Activated naive CD4-positive, alpha-beta T cell treated with anti-CD3 and anti-CD28 coated beads, Interleukin-2, amount 10 ng/mL, durations not matched to agents 7 days and 5 days (primary cell): ENCODE results near the gene TUBA8.
"Not testable (repeated sequence)": the region's sequence is repeated elsewhere in the genome, so short reads cannot be mapped to it uniquely, and the experiment has no call there.

ENCODE experiments used
- CTCF ChIA-PET: fragments of 350-600 bp; sonication (Branson Sonifier 250); formaldehyde crosslinking; loops from one replicate; lab custom pipeline; 2021; ENCODE audit warnings: antibody characterized with exemption; lab: Charles Lee
- DNase-seq: peaks from one replicate; pipeline ENCODE4 v3.0.0-alpha.2; 2020
- H3K27ac Mint-ChIP-seq: one replicate; pipeline ENCODE4 v1.8.0; 2021; ENCODE audit warnings: mild to moderate bottlenecking, moderate library complexity, mixed read lengths
- H3K27me3 Mint-ChIP-seq: one replicate; pipeline ENCODE4 v1.8.0; 2021; ENCODE audit warnings: mild to moderate bottlenecking, mixed read lengths
- H3K36me3 Mint-ChIP-seq: one replicate; pipeline ENCODE4 v1.8.0; 2021; ENCODE audit warnings: mixed read lengths
- H3K4me1 Mint-ChIP-seq: one replicate; pipeline ENCODE4 v1.8.0; 2021; ENCODE audit warnings: mixed read lengths
- H3K4me3 Mint-ChIP-seq: one replicate; pipeline ENCODE4 v1.8.0; 2021; ENCODE audit warnings: mild to moderate bottlenecking, moderate library complexity, mixed read lengths
- H3K9me3 Mint-ChIP-seq: one replicate; pipeline ENCODE4 v1.8.0; 2021; ENCODE audit warnings: mixed read lengths

Gene TUBA8

DNA sequence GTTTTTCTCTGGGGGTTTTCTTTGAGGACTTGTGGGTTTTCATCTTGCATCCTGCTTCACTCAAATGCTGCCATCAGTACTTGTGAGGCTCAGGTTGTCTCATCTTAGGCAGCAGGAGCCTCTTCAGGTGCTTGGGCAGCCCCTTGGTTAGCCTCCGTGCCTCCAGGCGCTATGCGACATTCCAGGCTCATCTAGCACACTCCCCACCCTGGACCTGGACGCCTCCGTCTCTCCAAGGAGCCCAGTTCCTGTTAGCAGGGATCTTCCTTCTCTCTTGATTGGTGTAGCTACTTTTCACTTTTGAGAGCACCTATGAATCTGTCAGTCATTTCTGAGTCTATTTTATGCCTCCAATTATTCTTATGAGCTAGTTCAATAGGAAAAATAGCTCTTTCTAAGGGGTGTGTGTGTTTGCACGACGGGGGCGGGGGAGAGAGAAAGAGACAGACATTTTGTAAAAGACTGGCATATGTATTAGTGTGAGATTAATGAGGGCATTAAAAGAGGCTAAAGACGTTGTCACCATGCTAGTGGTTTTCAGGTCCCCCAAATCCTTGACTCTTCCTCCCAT, 7.8 kb downstream of the TUBA8 start:
- Mint-ChIP-seq H3K27me3 (peaks cover 26% of the 10 kb centered on the region), H3K36me3 (no peaks in the 10 kb centered on the region), H3K4me3 (no peak overlapping the region), H3K9me3 (no peaks in the 10 kb centered on the region), H3K4me1 (peaks cover 27% of the 10 kb centered on the region), H3K27ac (no peak overlapping the region)
- DNase-seq, result no peak
- CTCF ChIA-PET, result no interaction called here

DNA sequence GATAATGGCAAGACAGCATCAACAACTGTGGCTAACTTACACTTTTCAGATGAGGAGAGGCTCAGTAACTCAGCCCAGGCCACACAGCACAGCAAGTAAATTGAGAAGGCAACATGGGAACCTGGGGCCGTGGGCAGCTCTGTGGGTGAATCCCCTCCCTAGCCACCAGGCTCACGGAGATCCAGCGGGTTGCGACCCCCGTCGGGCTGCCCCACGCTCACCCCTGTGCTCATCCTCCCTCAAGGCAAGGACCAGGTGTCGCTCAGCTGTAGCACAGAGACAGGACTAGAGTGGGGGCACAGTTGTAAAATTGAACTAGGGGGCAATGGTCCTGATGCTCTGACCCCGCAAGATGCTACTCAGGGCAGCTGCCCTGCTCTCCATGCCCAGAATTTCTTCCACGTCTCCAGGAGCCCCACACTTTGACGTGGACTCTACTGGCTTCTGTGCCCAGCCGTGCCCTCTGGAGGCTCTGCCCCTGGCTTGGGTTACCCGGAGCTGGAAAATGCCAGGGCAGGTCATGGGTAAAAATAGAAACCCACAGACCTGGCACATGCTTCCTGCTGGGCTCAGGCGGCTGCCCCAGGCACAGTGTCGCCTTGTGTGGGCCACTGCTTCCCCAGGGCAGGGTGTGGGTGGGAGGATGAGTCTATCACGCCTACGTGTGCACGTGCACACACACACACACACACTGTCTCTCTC, 9.0 kb downstream of the TUBA8 start:
- Mint-ChIP-seq H3K27ac (no peak overlapping the region), H3K4me3 (no peak overlapping the region), H3K4me1 (peaks cover 17% of the 10 kb centered on the region), H3K36me3 (no peaks in the 10 kb centered on the region), H3K9me3 (no peaks in the 10 kb centered on the region), H3K27me3 (peaks cover 14% of the 10 kb centered on the region)
- DNase-seq, result no peak
- CTCF ChIA-PET, result no interaction called here

DNA sequence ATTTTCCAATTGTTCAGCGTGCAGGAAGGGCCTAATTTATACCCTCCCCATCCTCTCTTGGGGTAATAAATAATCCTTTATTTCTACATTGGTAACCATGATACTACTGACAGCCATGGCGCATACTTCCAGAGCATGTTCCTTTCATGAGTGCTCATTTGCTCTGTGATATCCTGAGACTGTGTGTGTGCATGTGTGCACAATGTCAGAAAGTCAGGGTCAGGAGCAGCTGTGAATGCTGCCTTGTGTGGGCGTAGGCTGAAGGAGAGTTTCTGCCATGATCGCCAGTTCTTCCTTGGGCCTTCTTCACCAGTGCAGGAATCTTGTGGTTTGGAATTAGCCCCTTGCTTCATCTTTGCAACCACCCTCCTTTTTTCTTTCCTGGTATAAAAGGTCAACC, 10.2 kb downstream of the TUBA8 start:
- CTCF ChIA-PET, result no interaction called here
- no peak overlapping the region for H3K27ac Mint-ChIP-seq
- peaks cover 6% of the 10 kb centered on the region for H3K27me3 Mint-ChIP-seq
- no peaks in the 10 kb centered on the region for H3K36me3 Mint-ChIP-seq
- no peak for DNase-seq
- peaks cover 15% of the 10 kb centered on the region for H3K4me1 Mint-ChIP-seq
- no peaks in the 10 kb centered on the region for H3K9me3 Mint-ChIP-seq
- no peak overlapping the region for H3K4me3 Mint-ChIP-seq

DNA sequence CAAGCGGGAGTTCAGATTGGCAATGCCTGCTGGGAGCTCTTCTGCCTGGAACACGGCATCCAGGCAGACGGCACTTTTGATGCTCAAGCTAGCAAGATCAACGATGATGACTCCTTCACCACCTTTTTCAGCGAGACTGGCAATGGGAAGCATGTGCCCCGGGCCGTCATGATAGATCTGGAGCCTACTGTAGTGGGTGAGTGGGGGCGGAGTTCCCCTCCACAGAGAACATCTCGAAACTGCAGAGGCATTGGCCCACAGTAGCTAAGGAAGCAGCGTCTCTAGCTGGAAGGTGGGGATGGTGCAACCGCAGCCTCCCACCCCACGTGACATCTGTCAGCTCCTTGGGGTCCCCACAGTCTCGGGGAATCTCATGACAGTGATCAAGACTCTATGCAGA, 10.9 kb downstream of the TUBA8 start:
- CTCF ChIA-PET, result no interaction called here
- DNase-seq, result no peak
- H3K4me3 Mint-ChIP-seq, result no peak overlapping the region
- H3K9me3 Mint-ChIP-seq, result no peaks in the 10 kb centered on the region
- no peaks in the 10 kb centered on the region for H3K36me3 Mint-ChIP-seq
- H3K4me1 Mint-ChIP-seq, result peaks cover 15% of the 10 kb centered on the region
- no peak overlapping the region for H3K27ac Mint-ChIP-seq
- peaks cover 3% of the 10 kb centered on the region for H3K27me3 Mint-ChIP-seq

DNA sequence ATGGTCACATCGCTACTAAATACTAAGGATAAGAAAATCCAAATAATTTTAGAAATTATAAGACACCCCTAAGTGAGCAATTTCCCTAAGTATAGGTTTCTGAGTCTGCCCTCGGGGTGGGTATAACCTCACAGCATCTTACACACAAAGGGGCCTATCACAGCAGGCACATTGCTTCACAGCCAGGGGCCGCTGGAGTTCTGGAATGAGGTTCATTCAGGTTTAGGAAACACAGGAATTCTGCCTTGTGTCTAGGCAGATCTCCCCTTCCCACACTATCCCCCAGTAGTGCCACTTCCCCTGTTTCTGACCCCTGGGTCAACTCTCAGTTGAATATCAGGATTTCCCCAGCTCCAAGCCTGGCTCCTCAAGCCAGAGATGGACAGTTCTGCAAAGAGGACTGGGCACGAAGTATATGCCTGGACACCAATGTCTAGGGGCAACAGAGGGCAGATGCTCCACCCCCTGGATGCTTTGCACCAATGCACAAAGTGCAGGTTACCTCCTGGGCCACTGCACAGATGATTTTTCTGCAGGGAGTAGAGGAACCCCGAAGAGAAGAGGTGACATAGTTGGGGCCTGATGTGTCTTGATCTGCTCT, 11.4 kb downstream of the TUBA8 start:
- no peaks in the 10 kb centered on the region for H3K9me3 Mint-ChIP-seq
- CTCF ChIA-PET, result no interaction called here
- peaks cover 15% of the 10 kb centered on the region for H3K4me1 Mint-ChIP-seq
- H3K27ac Mint-ChIP-seq, result no peak overlapping the region
- no peaks in the 10 kb centered on the region for H3K36me3 Mint-ChIP-seq
- no peak for DNase-seq
- peaks cover 3% of the 10 kb centered on the region for H3K27me3 Mint-ChIP-seq
- H3K4me3 Mint-ChIP-seq, result no peak overlapping the region

DNA sequence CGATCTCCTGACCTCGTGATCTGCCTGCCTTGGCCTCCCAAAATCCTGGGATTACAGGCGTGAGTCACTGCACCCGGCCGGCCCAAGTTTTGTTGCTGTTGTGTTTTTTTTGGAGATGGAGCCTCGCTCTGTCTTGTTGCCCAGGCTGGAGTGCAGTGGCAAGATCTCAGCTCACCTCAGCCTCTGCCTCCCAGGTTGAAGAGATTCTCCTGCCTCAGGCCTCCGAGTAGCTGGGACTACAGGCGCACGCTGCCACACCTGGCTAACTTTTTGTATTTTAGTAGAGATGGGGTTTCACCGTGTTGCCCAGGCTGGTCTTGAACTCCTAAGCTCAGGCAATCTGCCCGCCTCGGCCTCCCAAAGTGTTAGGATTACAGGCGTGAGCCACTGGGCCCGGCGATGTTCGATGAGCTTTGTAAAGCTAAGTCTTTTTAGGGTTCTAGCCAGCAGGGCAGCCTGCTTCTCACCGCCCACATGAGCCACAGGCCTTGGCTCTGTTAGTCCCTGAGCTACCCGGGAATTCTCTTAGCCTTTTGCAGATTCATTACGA, 12.9 kb downstream of the TUBA8 start:
- DNase-seq, H3K27ac Mint-ChIP-seq, H3K4me3 Mint-ChIP-seq, H3K9me3 Mint-ChIP-seq, H3K27me3 Mint-ChIP-seq, H3K36me3 Mint-ChIP-seq: not testable (repeated sequence)
- CTCF ChIA-PET, result interaction anchor here (0.6 kb wide), 1 partner anchor 31 kb away, joined by 3 read pairs; no protein-coding TSS in a partner anchor
- H3K4me1 Mint-ChIP-seq, result peaks cover 15% of the 10 kb centered on the region

DNA sequence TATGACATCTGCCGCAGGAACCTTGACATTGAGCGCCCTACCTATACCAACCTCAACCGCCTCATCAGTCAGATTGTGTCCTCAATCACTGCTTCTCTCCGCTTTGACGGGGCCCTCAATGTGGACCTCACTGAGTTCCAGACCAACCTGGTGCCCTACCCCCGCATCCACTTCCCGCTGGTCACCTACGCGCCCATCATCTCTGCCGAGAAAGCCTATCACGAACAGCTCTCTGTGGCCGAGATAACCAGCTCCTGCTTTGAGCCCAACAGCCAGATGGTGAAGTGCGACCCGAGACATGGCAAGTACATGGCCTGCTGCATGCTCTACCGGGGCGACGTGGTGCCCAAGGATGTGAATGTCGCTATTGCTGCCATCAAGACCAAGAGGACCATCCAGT, 16.0 kb downstream of the TUBA8 start:
- Mint-ChIP-seq H3K9me3 (no peaks in the 10 kb centered on the region), H3K27me3 (no peaks in the 10 kb centered on the region), H3K4me1 (no peaks in the 10 kb centered on the region), H3K4me3 (no peak overlapping the region), H3K27ac (no peak overlapping the region), H3K36me3 (no peaks in the 10 kb centered on the region)
- DNase-seq, result no peak
- CTCF ChIA-PET, result no interaction called here

DNA sequence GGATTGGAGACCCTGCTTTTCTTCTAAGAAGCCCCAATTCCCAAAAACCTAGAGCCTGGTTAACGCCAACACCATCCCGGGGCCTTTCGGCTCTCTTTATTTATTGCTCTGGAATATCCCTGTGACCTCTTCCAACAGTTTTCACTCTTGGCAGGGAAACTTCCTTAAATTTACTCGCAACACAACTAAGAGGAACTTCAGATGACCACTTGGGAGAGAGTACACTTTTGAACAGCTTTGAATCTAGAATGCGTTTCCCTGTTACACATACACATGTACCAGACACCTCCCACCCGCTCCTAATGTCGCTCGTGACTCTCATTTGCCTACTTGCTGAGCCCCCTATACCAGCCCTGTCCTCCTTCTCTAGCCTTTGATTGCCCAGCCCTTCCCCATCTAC, 19.4 kb downstream of the TUBA8 start:
- H3K36me3 Mint-ChIP-seq, result no peaks in the 10 kb centered on the region
- no peak overlapping the region for H3K4me3 Mint-ChIP-seq
- H3K9me3 Mint-ChIP-seq, result no peaks in the 10 kb centered on the region
- DNase-seq, result no peak
- no peak overlapping the region for H3K27ac Mint-ChIP-seq
- no peaks in the 10 kb centered on the region for H3K27me3 Mint-ChIP-seq
- CTCF ChIA-PET, result no interaction called here
- H3K4me1 Mint-ChIP-seq, result no peaks in the 10 kb centered on the region

DNA sequence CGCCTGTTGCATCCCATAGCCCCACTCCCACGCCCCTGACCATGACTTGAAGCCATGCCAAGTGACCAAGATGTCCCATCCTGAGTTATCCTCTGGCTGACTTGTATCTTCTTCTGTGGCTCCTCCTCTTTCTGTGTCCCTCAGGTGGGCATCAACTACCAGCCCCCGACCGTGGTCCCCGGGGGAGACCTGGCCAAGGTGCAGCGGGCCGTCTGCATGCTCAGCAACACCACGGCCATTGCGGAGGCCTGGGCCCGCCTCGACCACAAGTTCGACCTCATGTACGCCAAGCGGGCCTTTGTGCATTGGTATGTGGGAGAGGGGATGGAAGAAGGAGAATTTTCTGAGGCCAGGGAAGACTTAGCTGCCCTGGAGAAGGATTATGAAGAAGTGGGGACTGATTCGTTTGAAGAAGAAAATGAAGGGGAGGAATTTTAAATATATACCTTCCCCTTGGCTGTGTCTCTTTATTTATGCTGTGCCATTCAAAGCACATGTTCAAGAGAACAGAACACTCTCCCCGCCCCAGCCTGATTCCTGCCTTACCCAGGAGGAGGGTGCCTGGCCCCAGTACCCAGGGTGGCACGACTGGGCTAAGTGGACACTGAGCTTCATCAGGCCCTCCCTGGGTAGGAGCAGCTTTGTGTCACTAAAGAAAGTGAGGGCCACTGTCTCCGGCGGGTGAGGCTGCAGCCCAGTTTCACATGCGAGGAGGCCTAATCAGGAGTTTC, 20.3 kb downstream of the TUBA8 start:
- Mint-ChIP-seq H3K27ac (no peak overlapping the region), H3K4me1 (no peaks in the 10 kb centered on the region), H3K36me3 (no peaks in the 10 kb centered on the region), H3K27me3 (no peaks in the 10 kb centered on the region), H3K9me3 (no peaks in the 10 kb centered on the region), H3K4me3 (no peak overlapping the region)
- no peak for DNase-seq
- CTCF ChIA-PET, result no interaction called here

DNA sequence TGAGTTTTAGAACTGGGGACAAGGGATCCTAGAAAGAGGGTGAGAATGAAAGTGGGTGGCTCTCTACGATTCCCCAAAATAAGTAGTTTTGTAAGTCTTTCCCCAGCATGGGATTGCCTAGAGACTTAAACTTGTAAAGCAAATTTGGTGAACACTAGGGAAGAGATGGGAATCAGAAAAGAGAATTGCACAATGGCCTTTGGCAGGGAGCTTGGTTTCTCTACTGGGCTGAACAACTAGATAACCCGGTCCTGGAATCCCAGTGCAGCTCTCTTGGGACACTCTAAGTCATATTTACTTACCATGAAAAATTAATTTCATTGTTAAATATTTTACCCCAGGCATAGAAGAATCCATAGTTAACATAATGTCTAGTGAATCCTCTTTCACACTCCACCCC, 22.8 kb downstream of the TUBA8 start:
- CTCF ChIA-PET, result no interaction called here
- no peaks in the 10 kb centered on the region for H3K9me3 Mint-ChIP-seq
- no peaks in the 10 kb centered on the region for H3K4me1 Mint-ChIP-seq
- H3K27ac Mint-ChIP-seq, result no peak overlapping the region
- no peaks in the 10 kb centered on the region for H3K27me3 Mint-ChIP-seq
- H3K4me3 Mint-ChIP-seq, result no peak overlapping the region
- no peaks in the 10 kb centered on the region for H3K36me3 Mint-ChIP-seq
- no peak for DNase-seq

DNA sequence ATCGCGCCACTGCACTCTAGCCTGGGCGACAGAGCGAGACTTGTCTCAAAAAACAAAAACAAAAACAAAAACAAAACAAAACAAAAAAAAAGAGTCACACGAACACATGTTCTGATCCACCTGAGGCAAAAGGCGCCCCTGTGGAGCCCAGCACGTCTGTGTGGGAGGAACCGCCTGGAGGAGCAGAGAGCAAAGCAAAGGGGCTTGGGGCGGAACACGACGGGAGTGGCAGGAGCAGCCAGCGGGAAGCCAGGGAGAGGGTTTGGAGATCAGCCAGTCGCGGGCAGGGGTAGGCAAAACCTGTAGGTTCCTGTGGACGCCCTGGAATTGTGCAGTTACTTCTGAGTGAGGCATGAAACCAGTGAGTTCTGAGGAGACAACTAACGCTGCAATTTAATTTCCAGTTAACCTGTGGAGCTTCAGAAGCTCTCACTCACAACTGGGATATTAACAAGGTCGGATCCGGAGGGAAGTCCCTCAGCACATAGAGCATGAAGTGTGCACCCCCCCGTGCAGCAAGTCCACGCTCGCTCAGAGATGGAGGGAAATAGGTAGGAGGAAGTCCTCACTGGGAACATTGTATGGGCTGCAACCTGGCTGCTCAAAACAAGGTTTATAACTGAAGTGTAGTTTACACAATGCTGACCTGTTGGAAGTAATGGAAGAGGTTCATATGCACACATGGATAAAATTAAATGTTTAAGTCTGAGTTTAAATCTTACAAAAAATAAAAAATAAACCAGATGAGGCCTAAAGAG, 26.1 kb downstream of the TUBA8 start:
- Mint-ChIP-seq H3K9me3 (peaks cover 3% of the 10 kb centered on the region), H3K27ac (no peak overlapping the region), H3K4me1 (no peaks in the 10 kb centered on the region), H3K36me3 (peaks cover 3% of the 10 kb centered on the region), H3K27me3 (no peaks in the 10 kb centered on the region), H3K4me3 (no peak overlapping the region)
- no peak for DNase-seq
- CTCF ChIA-PET, result no interaction called here

DNA sequence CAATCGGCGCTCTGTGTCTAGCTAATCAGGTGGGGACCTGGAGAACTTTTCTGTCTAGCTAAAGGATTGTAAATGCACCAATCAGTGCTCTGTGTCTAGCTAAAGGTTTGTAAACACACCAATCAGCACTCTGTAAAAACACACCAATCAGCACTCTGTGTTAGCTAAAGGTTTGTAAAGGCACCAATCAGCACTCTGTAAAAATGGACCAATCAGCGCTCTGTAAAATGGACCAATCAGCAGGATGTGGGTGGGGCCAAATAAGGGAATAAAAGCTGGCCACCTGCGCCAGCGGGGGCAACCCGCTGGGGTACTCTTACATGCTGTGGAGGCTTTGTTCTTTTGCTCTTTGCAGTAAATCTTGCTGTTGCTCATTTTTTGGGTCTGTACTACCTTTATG, 30.4 kb downstream of the TUBA8 start:
- H3K27me3 Mint-ChIP-seq, H3K4me3 Mint-ChIP-seq, H3K36me3 Mint-ChIP-seq, DNase-seq, H3K27ac Mint-ChIP-seq, CTCF ChIA-PET, H3K4me1 Mint-ChIP-seq, H3K9me3 Mint-ChIP-seq: not testable (repeated sequence)

DNA sequence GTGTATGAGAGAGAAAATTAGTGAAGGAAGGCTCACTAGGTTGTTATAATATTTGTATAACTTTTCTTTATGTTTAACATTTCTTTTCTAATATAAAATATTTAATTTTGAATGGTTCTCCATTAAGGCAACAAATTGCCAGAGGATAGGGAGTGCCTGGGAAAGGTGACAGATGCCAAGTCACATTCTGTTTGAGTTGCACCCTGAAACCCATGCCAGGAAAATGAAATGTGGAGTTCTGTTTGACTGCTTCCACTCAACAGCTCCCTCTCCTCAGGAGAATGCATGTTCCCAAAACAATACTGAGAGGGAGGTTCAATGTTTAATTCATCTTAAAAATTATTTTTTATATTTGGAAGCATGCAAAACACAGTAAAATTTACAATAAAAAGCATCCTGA, 33.5 kb downstream of the TUBA8 start:
- no peak overlapping the region for H3K27ac Mint-ChIP-seq
- DNase-seq, result no peak
- H3K9me3 Mint-ChIP-seq, result peaks cover 3% of the 10 kb centered on the region
- H3K4me3 Mint-ChIP-seq, result no peak overlapping the region
- H3K27me3 Mint-ChIP-seq, result no peaks in the 10 kb centered on the region
- CTCF ChIA-PET, result no interaction called here
- peaks cover 15% of the 10 kb centered on the region for H3K4me1 Mint-ChIP-seq
- H3K36me3 Mint-ChIP-seq, result peaks cover 3% of the 10 kb centered on the region
